Measurements from ENCODE around the gene PAK5.

The PAK5 gene

DNA sequence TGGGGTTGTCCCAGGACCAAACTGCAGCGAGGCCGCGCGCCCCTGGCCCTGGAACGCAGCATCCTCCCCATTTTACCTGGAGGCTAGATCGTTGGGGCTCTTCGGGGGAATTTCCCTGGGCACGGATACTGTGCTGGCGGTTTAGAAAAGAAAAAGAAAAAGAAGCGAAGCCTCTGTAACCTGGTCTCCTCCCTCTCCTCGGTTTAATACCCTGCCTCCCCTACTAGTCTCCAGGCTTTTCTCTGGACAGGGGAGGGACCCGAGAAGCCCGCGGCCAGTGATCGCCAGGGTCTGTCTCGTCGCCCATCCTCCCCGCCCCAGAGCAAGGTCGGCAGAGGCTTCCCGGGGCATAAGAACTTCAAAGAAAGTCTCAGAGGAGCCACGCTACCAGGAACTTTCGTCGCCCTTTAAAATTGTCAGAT, 330.6 kb downstream of the PAK5 start:
- TF ChIP-seq, protein P1, sequence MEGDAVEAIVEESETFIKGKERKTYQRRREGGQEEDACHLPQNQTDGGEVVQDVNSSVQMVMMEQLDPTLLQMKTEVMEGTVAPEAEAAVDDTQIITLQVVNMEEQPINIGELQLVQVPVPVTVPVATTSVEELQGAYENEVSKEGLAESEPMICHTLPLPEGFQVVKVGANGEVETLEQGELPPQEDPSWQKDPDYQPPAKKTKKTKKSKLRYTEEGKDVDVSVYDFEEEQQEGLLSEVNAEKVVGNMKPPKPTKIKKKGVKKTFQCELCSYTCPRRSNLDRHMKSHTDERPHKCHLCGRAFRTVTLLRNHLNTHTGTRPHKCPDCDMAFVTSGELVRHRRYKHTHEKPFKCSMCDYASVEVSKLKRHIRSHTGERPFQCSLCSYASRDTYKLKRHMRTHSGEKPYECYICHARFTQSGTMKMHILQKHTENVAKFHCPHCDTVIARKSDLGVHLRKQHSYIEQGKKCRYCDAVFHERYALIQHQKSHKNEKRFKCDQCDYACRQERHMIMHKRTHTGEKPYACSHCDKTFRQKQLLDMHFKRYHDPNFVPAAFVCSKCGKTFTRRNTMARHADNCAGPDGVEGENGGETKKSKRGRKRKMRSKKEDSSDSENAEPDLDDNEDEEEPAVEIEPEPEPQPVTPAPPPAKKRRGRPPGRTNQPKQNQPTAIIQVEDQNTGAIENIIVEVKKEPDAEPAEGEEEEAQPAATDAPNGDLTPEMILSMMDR (conservative IDR thresholded peaks at IDR 0.05): no peak
- H3K27ac ChIP-seq: no peak overlapping the region

DNA sequence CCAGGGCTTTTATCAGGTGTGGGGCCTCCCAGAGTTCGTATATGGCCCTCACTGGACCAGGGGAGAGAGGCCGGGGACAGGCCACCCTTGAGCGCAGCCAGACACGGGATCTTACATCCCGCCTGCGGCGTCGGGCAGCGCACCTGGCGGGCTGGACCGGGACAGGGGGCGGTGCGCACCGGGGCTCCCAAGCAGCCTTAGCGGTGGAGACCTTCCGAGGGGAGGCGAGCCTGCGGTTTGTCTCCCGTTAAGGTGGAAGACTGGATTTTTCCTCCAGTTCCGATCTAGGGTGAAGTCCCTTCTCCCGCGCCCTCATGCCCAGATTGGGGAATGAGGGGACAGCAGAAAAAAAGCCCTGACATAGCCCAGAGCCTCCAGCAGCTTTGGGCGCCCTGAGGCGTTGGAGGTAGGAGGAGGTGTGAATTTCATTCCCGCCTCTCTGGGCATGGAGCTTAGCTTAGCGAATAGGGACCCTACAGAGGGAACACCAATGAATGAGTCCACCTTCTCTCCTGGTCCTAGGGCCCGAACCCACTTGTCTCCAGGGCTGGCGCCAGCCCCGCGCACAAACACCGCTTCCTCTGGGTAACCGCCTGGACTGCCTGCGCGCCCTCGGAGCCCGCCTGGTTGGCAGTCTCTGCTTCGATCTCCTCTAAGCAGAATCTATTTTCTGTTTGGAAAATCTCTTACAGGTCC, 331.2 kb downstream of the PAK5 start:
- TF ChIP-seq, protein P1 (conservative IDR thresholded peaks at IDR 0.05): no peak
- H3K27ac ChIP-seq: no peak overlapping the region

DNA sequence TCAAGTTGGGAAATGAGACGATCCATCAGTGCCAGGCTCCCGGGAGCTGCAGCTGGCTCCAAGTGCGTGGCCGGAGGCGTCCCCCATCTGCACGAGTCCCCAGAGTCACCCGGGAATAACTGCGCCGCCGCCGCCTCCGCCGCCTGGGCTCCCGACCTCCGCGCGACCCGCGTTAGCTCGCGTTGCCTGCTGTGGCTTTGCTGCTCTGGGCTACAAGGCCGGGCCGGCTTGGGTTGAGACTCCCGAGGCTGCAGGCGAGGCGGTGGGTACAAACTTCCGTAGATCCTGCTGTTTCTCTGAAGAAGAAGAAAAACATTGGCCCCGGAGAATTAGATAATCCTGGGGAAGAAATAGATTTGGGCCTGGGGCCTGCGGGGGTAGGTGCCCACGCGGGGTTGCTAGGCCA, 331.9 kb downstream of the PAK5 start:
- TF ChIP-seq, protein P1 (conservative IDR thresholded peaks at IDR 0.05): no peak
- H3K27ac ChIP-seq: no peak overlapping the region

DNA sequence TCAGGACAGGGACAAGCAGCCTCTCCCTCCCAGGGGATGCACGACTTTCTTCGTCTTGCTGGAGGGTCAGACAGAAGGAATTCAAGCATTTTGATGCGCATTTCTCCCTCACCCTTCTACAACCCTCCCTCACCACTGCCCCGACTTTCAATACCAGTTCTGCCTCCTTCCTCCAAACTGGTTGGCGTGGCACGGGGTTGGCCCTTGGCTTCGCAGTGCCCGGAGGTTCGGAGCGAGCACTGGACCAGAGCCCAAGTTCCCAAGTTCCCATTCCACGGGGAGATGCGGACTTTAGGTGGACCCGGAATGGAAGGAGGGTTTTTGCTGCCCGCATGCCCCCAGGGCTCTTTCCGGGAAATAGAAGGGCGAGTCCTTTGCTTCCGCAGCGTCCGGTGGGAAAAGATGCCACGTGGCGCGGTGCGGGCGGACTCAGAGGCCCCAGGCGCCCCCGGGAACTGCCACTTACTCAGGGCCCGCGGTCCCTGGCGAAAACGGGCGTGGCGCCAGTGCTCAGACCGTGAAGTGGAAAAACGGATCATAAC, 332.5 kb downstream of the PAK5 start:
- TF ChIP-seq, protein P1 (conservative IDR thresholded peaks at IDR 0.05): no peak
- no peak overlapping the region for H3K27ac ChIP-seq

DNA sequence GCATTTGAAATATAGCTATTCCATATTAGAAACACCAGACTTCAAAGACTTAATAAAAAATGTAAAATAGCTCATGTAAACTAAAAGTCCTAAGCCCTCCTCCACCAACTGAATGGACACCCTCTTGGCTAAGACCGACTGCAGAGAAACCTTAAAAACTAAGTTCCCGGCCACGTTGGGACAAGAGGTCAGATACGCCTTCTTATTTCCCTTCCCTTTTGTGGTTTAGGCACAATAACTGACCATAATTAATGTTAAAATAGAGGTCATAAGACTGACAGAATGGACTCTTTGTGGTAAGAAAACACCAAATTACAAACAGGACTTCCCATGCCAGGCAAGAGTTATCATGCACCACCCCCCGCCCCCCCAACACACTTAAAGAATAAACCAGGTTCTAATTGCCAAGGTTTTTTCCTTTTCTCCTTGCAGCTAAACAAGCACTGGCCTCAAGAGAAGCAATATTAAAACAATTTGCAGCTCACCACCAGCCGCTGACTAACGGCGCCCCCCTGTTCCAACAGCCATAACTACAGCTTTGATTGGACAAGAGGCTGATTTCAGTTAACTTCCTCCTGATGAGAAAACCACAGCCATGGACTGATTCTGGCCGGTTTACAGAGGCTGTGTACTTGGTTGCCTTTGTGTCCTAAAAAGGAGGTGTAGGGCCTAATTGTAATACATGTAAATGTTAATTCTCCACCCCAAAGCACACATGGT, 335.2 kb downstream of the PAK5 start:
- no peak overlapping the region for H3K27ac ChIP-seq
- TF ChIP-seq, protein P1 (conservative IDR thresholded peaks at IDR 0.05): no peak

DNA sequence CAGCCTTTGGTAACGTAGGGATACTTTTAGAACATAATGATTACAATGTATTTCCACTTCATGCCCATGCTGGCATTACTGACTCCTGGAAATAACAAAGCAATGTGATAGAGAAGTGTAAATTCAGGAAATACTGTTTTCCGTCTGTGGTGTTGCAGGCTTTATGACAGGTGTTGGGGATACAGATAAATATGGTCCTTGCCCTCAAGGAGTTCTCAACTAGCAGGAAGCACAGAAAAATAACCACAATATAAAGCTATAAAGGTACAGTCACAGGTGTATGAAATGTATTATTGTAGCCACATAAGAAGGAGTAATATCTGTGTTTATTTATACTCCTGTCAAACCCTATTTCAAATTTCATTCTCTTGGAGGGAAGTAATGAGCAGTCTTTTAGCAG, 337.4 kb downstream of the PAK5 start:
- no peak overlapping the region for H3K27ac ChIP-seq
- TF ChIP-seq, protein P1 (conservative IDR thresholded peaks at IDR 0.05): no peak

DNA sequence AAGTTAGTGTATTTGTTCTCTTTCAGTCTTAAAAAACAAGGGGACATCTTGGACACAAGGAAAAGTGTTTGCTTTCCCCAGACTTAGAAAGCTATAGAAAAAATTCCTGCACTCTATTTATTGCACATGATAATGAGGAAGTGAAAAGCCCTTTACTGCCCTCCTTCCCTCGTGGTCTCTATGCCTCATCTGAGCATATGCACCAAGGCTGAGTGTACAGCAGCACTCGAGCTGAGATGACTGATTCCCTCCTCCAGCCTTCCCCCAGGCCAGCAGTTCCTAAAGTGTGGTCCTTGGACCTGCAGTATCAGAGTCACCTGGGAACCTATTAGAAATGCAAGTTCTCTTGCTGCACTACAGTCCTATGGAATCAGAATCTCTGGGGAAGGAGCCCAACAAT, 338.8 kb downstream of the PAK5 start:
- TF ChIP-seq, protein P1 (conservative IDR thresholded peaks at IDR 0.05): no peak
- no peak overlapping the region for H3K27ac ChIP-seq
